GM23248 (cell line): ENCODE data around the gene TARBP2. TPM values are rescaled to one million over a fixed set of nuclear protein-coding genes. Genes with fewer than 3 reads are reported as not detected.

Experiments
- DNase-seq: peaks from one replicate; pipeline ENCODE4 v3.0.0-alpha.2; 2015
- H2AFZ ChIP-seq: fragments of 200-600 bp; sonication (generic); 2 replicates; pipeline ENCODE4 v1.6.1; 2016; ENCODE audit warnings: antibody characterized with exemption
- H3F3A ChIP-seq: fragments of 200-600 bp; sonication (generic); 2 replicates; pipeline ENCODE4 v1.6.1; 2016; ENCODE audit warnings: mild to moderate bottlenecking, antibody characterized with exemption, mixed run types; ENCODE audit not compliant: insufficient read depth
- H3K27ac ChIP-seq: fragments of 200-600 bp; sonication (generic); 2 replicates; pipeline ENCODE4 v1.5.1; 2016; ENCODE audit warnings: mild to moderate bottlenecking
- H3K27me3 ChIP-seq: fragments of 200-600 bp; sonication (generic); replicated peaks from 2 replicates; pipeline ENCODE4 v1.6.1; 2016; ENCODE audit warnings: mild to moderate bottlenecking; ENCODE audit not compliant: insufficient read depth
- H3K36me3 ChIP-seq: fragments of 200-600 bp; sonication (generic); 2 replicates; pipeline ENCODE4 v1.6.1; 2016; ENCODE audit warnings: low read depth, mild to moderate bottlenecking
- H3K4me1 ChIP-seq: fragments of 200-600 bp; sonication (generic); 2 replicates; pipeline ENCODE4 v1.6.1; 2016; ENCODE audit warnings: mild to moderate bottlenecking; ENCODE audit not compliant: insufficient read depth
- H3K4me2 ChIP-seq: fragments of 200-600 bp; sonication (generic); one replicate; pipeline ENCODE4 v1.6.1; 2016; ENCODE audit warnings: mild to moderate bottlenecking; ENCODE audit not compliant: unreplicated experiment
- H3K4me3 ChIP-seq: fragments of 200-600 bp; sonication (generic); 2 replicates; pipeline ENCODE4 v1.5.1; 2016; ENCODE audit warnings: mild to moderate bottlenecking
- H3K79me2 ChIP-seq: fragments of 200-600 bp; sonication (generic); 2 replicates; pipeline ENCODE4 v1.6.1; 2016; ENCODE audit warnings: mild to moderate bottlenecking; ENCODE audit not compliant: insufficient read depth
- H3K9ac ChIP-seq: fragments of 200-600 bp; sonication (generic); 2 replicates; pipeline ENCODE4 v1.6.1; 2016; ENCODE audit warnings: mild to moderate bottlenecking
- H3K9me2 ChIP-seq: fragments of 200-600 bp; sonication (generic); 2 replicates; pipeline ENCODE4 v1.6.1; 2016; ENCODE audit warnings: mixed run types, mild to moderate bottlenecking, moderate library complexity; ENCODE audit not compliant: insufficient read depth
- H3K9me3 ChIP-seq: fragments of 200-600 bp; sonication (generic); one replicate; pipeline ENCODE4 v1.6.1; 2017; ENCODE audit warnings: low read depth
- H4K20me1 ChIP-seq: fragments of 200-600 bp; sonication (generic); 2 replicates; pipeline ENCODE4 v1.6.0; 2016; ENCODE audit not compliant: insufficient read depth
- EZH2 ChIP-seq: fragments of 200-600 bp; sonication (generic); IDR thresholded peaks from 2 replicates; pipeline ENCODE4 v1.6.1; 2018; ENCODE audit warnings: antibody characterized with exemption, mild to moderate bottlenecking; ENCODE audit not compliant: insufficient read depth, poor library complexity, severe bottlenecking
- EZH2phosphoT487 ChIP-seq: fragments of 200-600 bp; sonication (generic); IDR thresholded peaks from 2 replicates; pipeline ENCODE4 v1.6.1; 2018; ENCODE audit warnings: antibody characterized with exemption, moderate library complexity, mild to moderate bottlenecking, low read depth; ENCODE audit not compliant: insufficient read depth
- WGBS, 2 experiments: methylation state at CpG; one replicate each; pipeline ENCODE4 v1.1.6; 2015 to 2017; ENCODE audit warnings: low lambda C conversion rate in 2 of 2, low coverage in 1 of 2; ENCODE audit errors: missing lambda C conversion rate in 2 of 2; 5-methylcytosine and 5-hydroxymethylcytosine counted together
- in situ Hi-C: fragments of 300-500 bp; cut with MboI; formaldehyde crosslinking; loops from 2 replicates; pipeline ENCODE4 v1.15.0; 2020
- polyA plus RNA-seq: library from polyadenylated mRNA; unstranded; fragments of >200 nt; fragmentation: Nextera tagmentation; extraction: Ambion mirVana; gene quantifications from 2 replicates; pipeline ENCODE4 v1.2.1, GENCODE V29; 2016
- total RNA-seq: library from RNA; depleted of rRNA; stranded (reverse); fragments of >200 nt; shearing (Covaris generic); gene quantifications from 2 replicates; pipeline ENCODE4 v1.2.3, GENCODE V29; 2014

TARBP2 gene
- total and polyA plus RNA-seq, 2 experiments from 2014 or later = 36.0 to 40.1 TPM

DNA sequence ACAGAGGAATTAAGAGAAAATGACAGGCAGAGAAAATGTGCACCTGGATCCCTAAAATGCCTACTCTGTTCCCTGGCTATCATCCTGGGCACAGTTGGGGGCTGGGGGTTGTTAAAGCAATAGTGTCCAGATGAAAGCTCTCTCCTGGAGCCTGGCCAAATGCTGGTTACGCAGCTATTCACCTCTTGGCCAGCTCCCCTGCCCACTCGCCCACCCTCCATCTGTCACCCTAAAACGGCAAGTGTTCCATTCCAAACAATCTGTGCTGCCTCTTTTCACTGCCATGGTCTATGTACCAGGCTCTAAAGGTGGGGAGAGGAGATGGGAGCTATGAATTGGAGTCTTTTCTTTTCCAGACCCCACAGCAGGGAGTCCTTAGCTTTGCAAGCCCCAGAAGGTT lies 30.9 kb downstream of the TARBP2 start:
- in situ Hi-C loops = no loop called here
- H3K4me3 ChIP-seq = no peak overlapping the region

DNA sequence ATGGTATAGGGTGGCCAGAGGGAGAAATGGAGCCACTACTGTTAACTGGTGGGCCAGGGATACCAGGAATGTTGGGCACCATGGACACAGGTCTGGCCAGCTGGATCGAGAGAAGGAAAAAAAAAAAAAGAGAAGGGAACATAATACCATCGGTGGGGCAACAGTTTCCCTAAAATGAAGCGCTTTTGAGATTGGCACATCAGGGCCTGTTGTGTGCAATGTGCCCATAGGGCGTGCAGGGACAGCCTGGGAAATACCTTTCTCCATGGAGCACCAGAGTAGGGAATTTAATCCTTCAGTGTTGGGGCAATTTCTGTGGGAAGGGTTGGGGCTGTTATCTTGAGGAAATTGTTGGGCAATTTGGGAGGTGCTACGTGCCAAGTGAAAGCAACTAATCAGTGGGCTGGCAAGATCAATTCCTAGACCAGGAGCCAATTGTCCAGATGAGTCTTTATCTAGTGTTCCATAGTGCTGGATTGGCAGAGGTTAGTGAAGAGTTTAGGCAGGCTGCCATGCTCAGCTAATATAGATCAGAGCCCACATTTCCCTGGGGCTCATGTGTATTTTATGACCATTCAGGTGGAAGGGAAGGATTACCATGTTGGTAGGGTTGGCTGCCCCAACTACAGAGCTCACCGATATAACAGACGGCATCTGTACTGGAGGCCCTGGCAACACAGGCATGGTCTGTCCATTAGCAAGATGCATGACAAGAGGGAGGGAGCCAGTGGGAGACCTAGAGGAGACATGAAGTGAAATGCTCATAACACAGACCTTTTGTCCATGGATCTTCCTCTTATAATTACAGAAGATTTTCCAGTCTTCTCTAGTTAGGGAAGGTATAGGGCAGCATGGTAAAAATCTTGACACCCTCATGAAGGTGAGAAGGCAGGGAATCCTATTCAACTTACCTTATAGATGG lies 31.7 kb downstream of the TARBP2 start:
- Histone ChIP-seq H3F3A (peaks cover 7% of the 10 kb centered on the region; the same call in 1 of the 2 replicates), H3K4me3 (no peak overlapping the region), H3K9ac (no peak overlapping the region), H3K4me1 (0 out of 2 replicates have a peak, but pooled peaks cover 4% of the 10 kb centered on the region), H3K27ac (no peak overlapping the region), H3K4me2 (no peak overlapping the region), H2AFZ (no peak overlapping the region), H3K79me2 (no peaks in the 10 kb centered on the region), H3K9me2 (no peaks in the 10 kb centered on the region), H3K36me3 (peaks cover 58% of the 10 kb centered on the region), H4K20me1 (no peaks in the 10 kb centered on the region), H3K27me3 (no peaks in the 10 kb centered on the region), H3K9me3 (no peaks in the 10 kb centered on the region)
- no peak for TF ChIP-seq EZH2phosphoT487
- TF ChIP-seq EZH2 = no peak
- WGBS, 2 experiments = 88 to 96% methylated on average over 6 to 7 of the region's 7 CpGs
- in situ Hi-C loops = no loop called here
- no peak for DNase-seq

More for the DNA sequence above, 30.9 kb downstream of the TARBP2 start:
- Histone ChIP-seq H3K36me3 (peaks cover 55% of the 10 kb centered on the region), H3K79me2 (no peaks in the 10 kb centered on the region), H3K27ac (no peak overlapping the region), H3K9me2 (no peaks in the 10 kb centered on the region), H3K27me3 (no peaks in the 10 kb centered on the region), H3K9me3 (no peaks in the 10 kb centered on the region), H3K4me1 (0 out of 2 replicates have a peak, but pooled peaks cover 4% of the 10 kb centered on the region), H2AFZ (no peak overlapping the region), H4K20me1 (no peaks in the 10 kb centered on the region), H3K4me2 (no peak overlapping the region), H3K9ac (no peak overlapping the region), H3F3A (peaks cover 7% of the 10 kb centered on the region; the same call in 1 of the 2 replicates)
- DNase-seq = no peak
- TF ChIP-seq EZH2phosphoT487 (no peak), EZH2 (no peak)
- WGBS, 2 experiments = 48 to 53% methylated on average over 3 of the region's 3 CpGs

DNA sequence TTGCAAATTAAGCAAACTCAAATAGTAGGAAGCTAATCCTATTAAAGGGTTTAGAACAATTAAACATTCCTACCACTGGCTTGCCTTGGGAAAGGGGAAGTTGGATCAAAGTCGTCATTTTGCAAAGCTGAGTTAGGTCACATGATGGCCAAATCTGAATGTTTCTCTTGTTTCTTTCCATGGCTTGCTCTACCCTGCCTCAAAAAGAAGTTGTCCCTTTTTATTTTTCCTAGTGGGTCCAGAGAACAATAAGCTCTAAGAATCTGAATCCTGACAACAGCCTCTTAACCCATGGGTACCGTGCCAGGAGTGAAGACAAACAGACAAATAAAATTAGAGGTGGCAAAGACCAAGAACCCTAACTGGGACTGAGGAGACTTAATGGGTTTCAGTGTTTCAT lies 32.4 kb downstream of the TARBP2 start:
- H3K36me3 ChIP-seq = peaks cover 54% of the 10 kb centered on the region
- in situ Hi-C loops = no loop called here
- no peaks in the 10 kb centered on the region for H3K9me3 ChIP-seq
- TF ChIP-seq EZH2phosphoT487 (no peak), EZH2 (no peak)
- H3F3A ChIP-seq = peaks cover 14% of the 10 kb centered on the region
- H2AFZ ChIP-seq = no peak overlapping the region
- H3K9ac ChIP-seq = no peak overlapping the region
- no peak overlapping the region for H3K4me3 ChIP-seq
- no peak for DNase-seq
- WGBS, 2 experiments = 27 to 32% methylated on average over 2 of the region's 2 CpGs
- no peaks in the 10 kb centered on the region for H3K9me2 ChIP-seq
- no peaks in the 10 kb centered on the region for H3K27me3 ChIP-seq
- H4K20me1 ChIP-seq = no peaks in the 10 kb centered on the region
- peaks cover 7% of the 10 kb centered on the region; the same call in 1 of the 2 replicates for H3K4me1 ChIP-seq
- H3K4me2 ChIP-seq = no peak overlapping the region
- H3K27ac ChIP-seq = no peak overlapping the region
- no peaks in the 10 kb centered on the region for H3K79me2 ChIP-seq

DNA sequence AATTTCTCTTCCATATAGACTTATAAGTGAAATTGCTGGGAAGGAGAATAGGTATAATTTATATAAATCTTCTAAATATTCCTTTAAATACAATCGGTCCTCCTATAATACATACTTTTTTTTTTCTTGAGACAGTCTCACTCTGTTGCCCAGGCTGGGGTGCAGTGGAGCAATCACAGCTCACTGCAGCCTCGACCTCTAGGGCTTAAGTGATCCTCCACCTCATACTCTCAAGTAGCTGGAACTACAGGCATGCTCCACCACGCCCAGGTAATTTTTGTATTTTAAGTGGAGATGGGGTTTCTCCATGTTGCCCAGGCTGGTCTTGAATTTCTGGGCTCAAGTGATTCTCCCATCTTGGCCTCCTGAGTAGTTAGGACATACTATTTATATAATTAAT lies 35.9 kb downstream of the TARBP2 start:
- no peak for DNase-seq
- peaks cover 17% of the 10 kb centered on the region for H3F3A ChIP-seq
- in situ Hi-C loops = no loop called here
- no peak overlapping the region for H3K9ac ChIP-seq
- H3K36me3 ChIP-seq = peaks cover 54% of the 10 kb centered on the region
- WGBS, 2 experiments = 70 to 74% methylated on average over 3 of the region's 3 CpGs
- H3K4me3 ChIP-seq = no peak overlapping the region
- H3K9me3 ChIP-seq = no peaks in the 10 kb centered on the region
- no peaks in the 10 kb centered on the region for H3K27me3 ChIP-seq
- TF ChIP-seq EZH2 (no peak), EZH2phosphoT487 (no peak)
- no peaks in the 10 kb centered on the region for H4K20me1 ChIP-seq
- no peak overlapping the region for H2AFZ ChIP-seq
- H3K27ac ChIP-seq = no peak overlapping the region
- no peak overlapping the region for H3K4me2 ChIP-seq
- H3K79me2 ChIP-seq = no peaks in the 10 kb centered on the region
- no peaks in the 10 kb centered on the region for H3K9me2 ChIP-seq
- H3K4me1 ChIP-seq = peaks cover 8% of the 10 kb centered on the region; the same call in 1 of the 2 replicates
